Measurements from ENCODE around the gene POU4F3.
A peak's percentile ranks its signal among the peaks of the same experiment; 100 is the strongest.
"Not testable (repeated sequence)": the region's sequence is repeated elsewhere in the genome, so short reads cannot be mapped to it uniquely, and the experiment has no call there.

POU4F3 gene

DNA sequence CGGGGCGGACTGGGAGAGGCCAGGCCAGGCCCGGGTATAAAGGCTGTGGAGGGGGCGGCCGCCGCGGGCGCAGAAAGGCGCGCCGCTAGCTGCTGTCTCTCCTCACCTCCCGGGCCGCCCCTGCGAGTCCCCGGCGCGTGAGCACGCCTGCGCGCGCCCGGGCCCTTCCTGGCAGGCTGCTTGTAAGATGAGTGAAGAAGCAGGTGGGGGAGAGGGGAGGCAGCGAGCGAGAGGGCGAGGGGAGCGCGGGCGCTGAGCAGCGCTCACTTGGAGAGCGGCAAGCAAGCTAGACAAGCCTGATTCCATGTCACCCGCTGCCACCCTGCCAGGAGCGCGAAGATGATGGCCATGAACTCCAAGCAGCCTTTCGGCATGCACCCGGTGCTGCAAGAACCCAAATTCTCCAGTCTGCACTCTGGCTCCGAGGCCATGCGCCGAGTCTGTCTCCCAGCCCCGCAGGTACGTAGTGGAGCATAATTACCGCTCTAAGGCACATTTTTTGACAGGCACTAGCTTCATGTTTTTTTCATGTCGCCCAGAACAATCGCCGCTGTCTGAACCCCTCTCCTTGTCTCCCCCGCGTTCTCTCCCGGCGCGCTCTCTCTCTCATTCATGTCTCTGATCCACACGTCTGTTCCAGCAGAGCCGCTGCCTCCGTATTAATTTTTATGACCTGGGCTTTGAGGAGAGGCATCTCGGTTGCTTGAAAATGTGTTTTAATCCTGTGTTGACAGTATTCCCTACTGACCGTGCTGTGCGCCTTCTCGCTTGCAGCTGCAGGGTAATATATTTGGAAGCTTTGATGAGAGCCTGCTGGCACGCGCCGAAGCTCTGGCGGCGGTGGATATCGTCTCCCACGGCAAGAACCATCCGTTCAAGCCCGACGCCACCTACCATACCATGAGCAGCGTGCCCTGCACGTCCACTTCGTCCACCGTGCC, at the start of gene POU4F3:
Gene POU4F3 (plus strand): TSS at position 66 of the 941 bp plus-strand sequence. CDS start 274 bp downstream, at position 340.
- TF ChIP-seq CTCF (conservative IDR thresholded peaks at IDR 0.05): no peak
- no peak within 1 kb of the TSS for H3K27ac ChIP-seq

GRCh38 chr5:146290318-146290717, 48.3 kb upstream of the POU4F3 start:
- no peak for TF ChIP-seq CTCF (conservative IDR thresholded peaks at IDR 0.05)
- H3K27ac ChIP-seq: no peak overlapping the region

DNA sequence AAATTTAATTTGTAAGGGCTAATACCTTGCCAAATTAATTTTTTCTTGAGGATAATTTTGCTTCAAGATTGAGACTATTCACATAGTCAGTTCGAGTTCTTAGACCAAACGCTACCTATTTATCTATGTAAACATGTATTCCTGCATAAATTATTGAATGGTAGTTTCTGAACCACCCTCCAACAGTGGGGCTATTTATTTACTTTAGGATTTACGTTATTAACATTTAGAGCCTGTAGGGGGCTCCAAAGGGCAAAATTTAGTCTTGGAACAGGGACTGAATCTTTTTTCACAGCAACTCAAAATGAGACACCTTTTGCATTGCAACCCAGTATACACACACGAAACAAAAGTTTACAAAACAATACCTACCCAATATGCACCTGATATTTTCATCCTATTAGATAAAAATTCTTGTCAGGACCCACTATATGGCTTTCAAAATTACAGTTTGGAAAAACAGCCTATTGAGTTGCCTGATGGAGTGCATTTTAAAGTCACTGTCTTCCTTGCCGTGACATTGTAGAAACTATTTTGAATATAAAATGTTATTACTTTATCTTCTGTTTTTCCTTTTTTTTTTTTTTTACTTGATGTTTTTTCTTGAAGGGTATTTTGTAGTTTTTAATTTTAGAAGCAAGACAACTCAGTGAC, 47.1 kb upstream of the POU4F3 start:
- no peak overlapping the region for H3K27ac ChIP-seq
- TF ChIP-seq CTCF (conservative IDR thresholded peaks at IDR 0.05): peak; percentile 67

DNA sequence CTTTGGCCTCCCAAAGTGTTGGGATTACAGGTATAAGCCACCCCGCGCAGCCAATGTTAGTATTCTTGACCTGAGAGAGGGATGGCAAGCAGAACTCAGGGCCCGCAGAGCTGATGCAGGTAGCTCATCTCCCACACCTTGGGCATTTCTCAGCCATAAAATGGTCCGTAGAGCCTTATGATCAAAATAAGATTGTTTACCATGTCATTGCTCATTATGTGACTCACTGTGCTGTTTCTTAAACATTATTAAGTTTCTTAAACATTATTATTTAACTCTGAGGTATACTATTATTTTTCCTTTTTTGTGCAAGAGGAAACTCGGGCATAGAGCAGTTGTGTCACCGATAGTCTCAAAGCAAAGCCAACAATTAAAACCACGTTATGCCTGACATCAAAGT, 42.4 kb upstream of the POU4F3 start:
- no peak overlapping the region for H3K27ac ChIP-seq
- TF ChIP-seq CTCF (conservative IDR thresholded peaks at IDR 0.05): no peak

DNA sequence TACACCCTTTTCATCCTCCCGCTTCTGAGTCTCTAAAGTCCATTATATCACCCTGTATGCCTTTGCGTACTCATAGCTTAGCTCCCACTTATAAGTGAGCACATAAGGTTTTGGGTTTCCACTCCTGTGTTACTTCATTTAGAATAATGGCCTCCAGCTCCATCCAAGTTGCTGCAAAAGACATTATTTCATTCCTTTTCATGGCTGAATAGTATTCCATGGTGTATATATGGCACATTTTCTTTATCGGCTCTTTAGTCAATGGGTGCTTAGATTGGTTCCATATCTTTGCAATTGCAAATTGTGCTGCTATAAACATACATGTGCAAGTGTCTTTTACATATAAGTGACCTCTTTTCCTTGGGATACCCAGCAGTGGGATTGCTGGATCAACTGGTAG, 39.7 kb upstream of the POU4F3 start:
- not testable (repeated sequence) for H3K27ac ChIP-seq

- H3K27ac ChIP-seq: no peak overlapping the region
- no peak for TF ChIP-seq CTCF (conservative IDR thresholded peaks at IDR 0.05)
Measured at GRCh38 chr5:146301626-146302025, 37.0 kb upstream of the POU4F3 start.

GRCh38 chr5:146302406-146302805, 36.2 kb upstream of the POU4F3 start:
- H3K27ac ChIP-seq: no peak overlapping the region
- TF ChIP-seq CTCF (conservative IDR thresholded peaks at IDR 0.05): no peak

DNA sequence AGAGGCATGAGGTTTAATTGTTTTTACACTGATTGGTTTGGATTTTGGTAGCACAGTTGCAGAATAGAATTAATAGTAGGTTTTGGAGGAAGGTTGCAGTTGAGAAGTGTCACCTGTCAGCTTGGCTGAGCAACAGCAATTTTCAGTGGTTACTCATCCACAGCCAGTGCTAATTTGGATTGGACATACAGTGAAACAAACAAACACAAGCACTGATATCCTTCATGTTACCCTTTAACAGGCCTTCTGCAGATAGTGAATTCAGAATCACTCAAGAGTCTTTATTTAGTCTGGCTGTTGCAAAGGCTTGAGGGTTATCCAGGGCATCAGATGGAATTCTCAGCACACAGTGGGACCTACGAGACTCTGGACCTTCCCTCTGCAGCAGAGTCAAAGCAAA, 31.8 kb upstream of the POU4F3 start:
- no peak for TF ChIP-seq CTCF (conservative IDR thresholded peaks at IDR 0.05)
- H3K27ac ChIP-seq: no peak overlapping the region

All from VCaP (cell line).